Astrocyte (in vitro differentiated cells and primary cell): Measurements from ENCODE around the gene CHDH. TPM values are rescaled to one million over a fixed set of nuclear protein-coding genes. Genes with fewer than 3 reads are reported as not detected.

ENCODE experiments used
- DNase-seq: peaks from one replicate; pipeline ENCODE4 v3.0.0-alpha.2; 2010; ENCODE audit warnings: low read depth
- FAIRE-seq: peaks from 2 replicates; lab custom pipeline; 2011; peaks lifted over from hg19 to GRCh38; lab: Jason Lieb, UNC
- H2AFZ ChIP-seq: 2 replicates; pipeline ENCODE4 v1.6.0; 2012; ENCODE audit warnings: low read depth, low read length, inconsistent platforms
- H3K27ac ChIP-seq: 2 replicates; pipeline ENCODE4 v1.5.1; 2011; ENCODE audit warnings: low read depth, low read length, inconsistent platforms
- H3K27me3 ChIP-seq: 2 replicates; pipeline ENCODE4 v1.6.0; 2011; ENCODE audit warnings: low read length, inconsistent platforms; ENCODE audit not compliant: insufficient read depth
- H3K36me3 ChIP-seq: 2 replicates; pipeline ENCODE4 v1.5.1; 2011; ENCODE audit warnings: low read length, inconsistent platforms; ENCODE audit not compliant: insufficient read depth
- H3K4me1 ChIP-seq: 2 replicates; pipeline ENCODE4 v1.5.1; 2011; ENCODE audit warnings: low read length, inconsistent platforms; ENCODE audit not compliant: insufficient read depth
- H3K4me2 ChIP-seq: 2 replicates; pipeline ENCODE4 v1.6.0; 2012; ENCODE audit warnings: low read length, inconsistent platforms
- H3K4me3 ChIP-seq: 2 replicates; pipeline ENCODE4 v1.5.1; 2011; ENCODE audit warnings: low read depth, mild to moderate bottlenecking, low read length, inconsistent platforms; ENCODE audit not compliant: insufficient read depth
- H3K79me2 ChIP-seq: 2 replicates; pipeline ENCODE4 v1.6.0; 2012; ENCODE audit warnings: mild to moderate bottlenecking, low read length, inconsistent platforms; ENCODE audit not compliant: insufficient read depth
- H3K9ac ChIP-seq: 2 replicates; pipeline ENCODE4 v1.6.0; 2012; ENCODE audit warnings: mild to moderate bottlenecking, low read length, inconsistent platforms
- H3K9me3 ChIP-seq: 2 replicates; pipeline ENCODE4 v1.5.1; 2012; ENCODE audit warnings: low read depth, mild to moderate bottlenecking, low read length, inconsistent platforms; ENCODE audit not compliant: insufficient read depth
- H4K20me1 ChIP-seq: 2 replicates; pipeline ENCODE4 v1.6.0; 2012; ENCODE audit warnings: low read length, inconsistent platforms; ENCODE audit not compliant: insufficient read depth
- H3K27ac Mint-ChIP-seq: one replicate; pipeline ENCODE4 v1.8.0; 2021; ENCODE audit warnings: mild to moderate bottlenecking, mixed read lengths; ENCODE audit not compliant: unreplicated experiment
- H3K27me3 Mint-ChIP-seq: one replicate; pipeline ENCODE4 v1.8.0; 2021; ENCODE audit warnings: low read depth, mixed read lengths; ENCODE audit not compliant: unreplicated experiment
- H3K36me3 Mint-ChIP-seq: one replicate; pipeline ENCODE4 v1.8.0; 2021; ENCODE audit warnings: low read depth, mixed read lengths; ENCODE audit not compliant: unreplicated experiment
- H3K4me1 Mint-ChIP-seq: one replicate; pipeline ENCODE4 v1.8.0; 2021; ENCODE audit warnings: low read depth, mixed read lengths; ENCODE audit not compliant: unreplicated experiment
- H3K4me3 Mint-ChIP-seq: one replicate; pipeline ENCODE4 v1.8.0; 2021; ENCODE audit warnings: mild to moderate bottlenecking, moderate library complexity, mixed read lengths; ENCODE audit not compliant: unreplicated experiment
- H3K9me3 Mint-ChIP-seq: one replicate; pipeline ENCODE4 v1.8.0; 2021; ENCODE audit warnings: mild to moderate bottlenecking, mixed read lengths; ENCODE audit not compliant: unreplicated experiment
- CTCF ChIP-seq: IDR thresholded peaks from 2 replicates; pipeline ENCODE4 v1.5.1; 2011; ENCODE audit warnings: low read depth, mild to moderate bottlenecking, inconsistent platforms, low read length, moderate library complexity; ENCODE audit not compliant: insufficient read depth
- EZH2 ChIP-seq: IDR thresholded peaks from 2 replicates; pipeline ENCODE4 v1.6.1; 2012; ENCODE audit warnings: mild to moderate bottlenecking, low read length, inconsistent platforms; ENCODE audit not compliant: insufficient read depth
- total RNA-seq: library from RNA; stranded (reverse); gene quantifications from 2 replicates; pipeline ENCODE4 v1.2.1, GENCODE V29; 2021

The CHDH gene
- total RNA-seq, 1 donor from 2014 or later = 0.48 TPM

- H3K36me3 Mint-ChIP-seq = no peaks in the 10 kb centered on the region
- Histone ChIP-seq H3K27me3 (peaks cover 24% of the 10 kb centered on the region), H3K4me1 (peaks cover 8% of the 10 kb centered on the region), H2AFZ (no peak overlapping the region), H3K79me2 (no peaks in the 10 kb centered on the region), H3K4me3 (no peak overlapping the region), H3K9me3 (no peaks in the 10 kb centered on the region), H3K27ac (no peak overlapping the region), H3K4me2 (no peak overlapping the region), H3K36me3 (no peaks in the 10 kb centered on the region), H3K9ac (no peak overlapping the region), H4K20me1 (no peaks in the 10 kb centered on the region)
- no peak overlapping the region for H3K27ac Mint-ChIP-seq
- H3K9me3 Mint-ChIP-seq = peaks cover 2% of the 10 kb centered on the region
- peaks cover 30% of the 10 kb centered on the region for H3K27me3 Mint-ChIP-seq
- DNase-seq (no peak), FAIRE-seq (no peak)
- no peak for TF ChIP-seq EZH2
- no peak for TF ChIP-seq CTCF
- H3K4me1 Mint-ChIP-seq = peaks cover 2% of the 10 kb centered on the region
- peak overlapping the region; percentile 79 for H3K4me3 Mint-ChIP-seq
These were observed 1.7 kb downstream of the CHDH start for GRCh38 chr3:53844262-53845102.

- Mint-ChIP-seq H3K9me3 (peaks cover 2% of the 10 kb centered on the region), H3K27me3 (peaks cover 29% of the 10 kb centered on the region), H3K4me1 (peaks cover 2% of the 10 kb centered on the region), H3K36me3 (no peaks in the 10 kb centered on the region), H3K27ac (no peak overlapping the region), H3K4me3 (no peak overlapping the region)
- no peak overlapping the region for H3K27ac ChIP-seq
- peaks cover 22% of the 10 kb centered on the region for H3K27me3 ChIP-seq
- FAIRE-seq (no peak), DNase-seq (no peak)
- no peak overlapping the region for H3K4me3 ChIP-seq
- H4K20me1 ChIP-seq = no peaks in the 10 kb centered on the region
- H3K79me2 ChIP-seq = no peaks in the 10 kb centered on the region
- H3K4me2 ChIP-seq = no peak overlapping the region
- peaks cover 8% of the 10 kb centered on the region for H3K4me1 ChIP-seq
- no peak overlapping the region for H3K9ac ChIP-seq
- H3K9me3 ChIP-seq = no peaks in the 10 kb centered on the region
- TF ChIP-seq CTCF (no peak), EZH2 (no peak)
- no peaks in the 10 kb centered on the region for H3K36me3 ChIP-seq
- no peak overlapping the region for H2AFZ ChIP-seq
These were observed 2.7 kb downstream of the CHDH start for GRCh38 chr3:53843195-53844177.
